Measurements from ENCODE around the gene SLC45A2.
"Not testable (repeated sequence)": the region's sequence is repeated elsewhere in the genome, so short reads cannot be mapped to it uniquely, and the experiment has no call there.

SLC45A2 gene

DNA sequence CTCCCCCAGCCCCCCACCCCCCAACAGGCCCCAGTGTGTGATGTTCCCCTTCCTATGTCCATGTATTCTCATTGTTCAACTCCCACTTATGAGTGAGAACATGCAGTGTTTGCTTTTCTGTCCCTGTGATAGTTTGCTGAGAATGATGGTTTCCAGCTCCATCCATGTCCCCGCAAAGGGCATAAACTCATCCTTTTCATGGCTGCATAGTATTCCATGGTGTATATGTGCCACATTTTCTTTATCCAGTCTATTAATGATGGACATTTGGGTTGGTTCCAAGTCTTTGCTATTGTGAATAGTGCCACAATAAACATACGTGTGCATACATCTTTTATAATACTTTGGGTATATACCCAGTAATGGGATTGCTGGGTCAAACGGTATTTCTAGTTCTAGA, 69.6 kb downstream of the SLC45A2 start:
- not testable (repeated sequence) for DNase-seq

GRCh38 chr5:33906248-33906647, 78.2 kb downstream of the SLC45A2 start:
- DNase-seq: not testable (repeated sequence)

DNA sequence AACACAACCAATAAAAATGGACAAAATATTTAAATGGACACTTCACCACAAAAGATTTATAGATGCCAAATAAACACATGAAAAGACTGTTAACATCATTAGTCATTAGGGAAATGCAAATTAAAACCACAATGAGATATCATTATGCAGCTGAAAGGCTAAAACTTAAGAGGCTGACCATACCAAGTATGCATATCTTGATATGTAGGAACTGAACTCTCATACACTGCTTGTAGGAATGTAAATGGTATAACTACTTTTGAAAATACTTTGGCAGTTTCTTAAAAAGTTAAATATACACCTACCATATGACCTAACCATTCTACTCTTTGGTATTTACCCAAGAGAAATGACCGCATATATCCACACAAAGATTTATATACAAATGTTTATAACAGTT, 79.1 kb downstream of the SLC45A2 start:
- no peak for DNase-seq

DNA sequence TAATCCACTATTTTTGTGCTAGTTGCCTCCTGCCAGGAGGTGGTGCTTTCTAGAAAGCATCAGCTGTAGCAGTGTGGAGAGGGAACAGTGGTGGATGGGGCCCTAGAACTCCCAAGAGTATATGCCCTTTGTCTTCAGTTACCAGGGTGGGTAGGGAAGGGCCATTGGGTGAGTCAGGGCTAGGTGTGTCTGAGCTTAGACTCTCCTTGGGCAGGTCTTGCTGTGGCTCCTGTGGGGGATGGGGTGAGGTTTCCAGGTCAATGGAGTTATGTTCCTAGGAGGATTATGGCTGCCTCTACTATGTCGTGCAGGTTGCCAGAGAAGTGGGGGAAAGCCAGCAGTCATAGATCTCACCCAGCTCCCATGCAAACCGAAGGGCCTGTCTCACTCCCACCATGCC, 81.4 kb downstream of the SLC45A2 start:
- no peak for DNase-seq

- no peak for DNase-seq
These were observed 83.3 kb downstream of the SLC45A2 start for GRCh38 chr5:33901156-33901555.
